IMR-90 (cell line): ENCODE results near the gene SIRPG. TPM values are rescaled to one million over a fixed set of nuclear protein-coding genes. Genes with fewer than 3 reads are reported as not detected.

Source experiments
- ATAC-seq: fragments of 200-7000 bp; cut with Tn5 transposase; 2 replicates; pipeline ENCODE4 v1.9.1; 2020; ENCODE audit warnings: low read depth, mild to moderate bottlenecking, moderate library complexity
- BruUV-seq: library from RNA; stranded (reverse); fragments of 400-500 nt; replicated peaks from 2 replicates; lab custom pipeline; 2021; lab: Mats Ljungman, UMichigan
- CTCF ChIA-PET: fragments of 300-600 bp; formaldehyde crosslinking; extraction: SDS; loops from one replicate; lab custom pipeline; 2021; ENCODE audit warnings: antibody characterized with exemption; lab: Yijun Ruan, JAX
- POLR2A ChIA-PET: fragments of 300-600 bp; sonication (Branson Sonifier 250); formaldehyde crosslinking; loops from one replicate; lab custom pipeline; 2022; ENCODE audit warnings: antibody characterized with exemption; ENCODE audit not compliant: unreplicated experiment; lab: Charles Lee
- DNase-seq: peaks from one replicate; pipeline ENCODE4 v3.0.0; 2013
- H2AFZ ChIP-seq: replicated peaks from 2 replicates; pipeline ENCODE3; 2013; ENCODE audit warnings: low read length, mild to moderate bottlenecking; ENCODE audit not compliant: poor library complexity
- H2AK5ac ChIP-seq: 2 replicates; pipeline ENCODE4 v1.6.1; 2013; ENCODE audit warnings: low read depth, low read length, inconsistent platforms
- H2AK9ac ChIP-seq: replicated peaks from 2 replicates; pipeline ENCODE3; 2013; ENCODE audit warnings: mild to moderate bottlenecking, low read depth, low read length, moderate library complexity; ENCODE audit not compliant: poor library complexity
- H2BK120ac ChIP-seq: 2 replicates; pipeline ENCODE4 v1.6.1; 2013; ENCODE audit warnings: low read depth, low read length, inconsistent platforms
- H2BK15ac ChIP-seq: 3 replicates; pipeline ENCODE4 v1.6.1; 2013; ENCODE audit warnings: low read depth, low read length, inconsistent platforms
- H2BK20ac ChIP-seq: 2 replicates; pipeline ENCODE4 v1.6.1; 2013; ENCODE audit warnings: low read depth, mild to moderate bottlenecking, inconsistent platforms, low read length, moderate library complexity
- H2BK5ac ChIP-seq: 2 replicates; pipeline ENCODE4 v1.6.1; 2013; ENCODE audit warnings: mild to moderate bottlenecking, low read depth, low read length, inconsistent platforms; ENCODE audit not compliant: poor library complexity, severe bottlenecking
- H3K14ac ChIP-seq: replicated peaks from 2 replicates; pipeline ENCODE4 v1.6.1; 2013; ENCODE audit warnings: low read depth, low read length, inconsistent platforms
- H3K18ac ChIP-seq: 2 replicates; pipeline ENCODE4 v1.6.1; 2013; ENCODE audit warnings: low read depth, low read length, control low read depth
- H3K23ac ChIP-seq: 2 replicates; pipeline ENCODE4 v1.6.1; 2013; ENCODE audit warnings: low read depth, low read length, inconsistent platforms
- H3K27ac ChIP-seq: 2 replicates; pipeline ENCODE4 v1.5.1; 2013; ENCODE audit warnings: mild to moderate bottlenecking, control low read depth, low read length; ENCODE audit not compliant: insufficient read depth
- H3K27me3 ChIP-seq: 2 replicates; pipeline ENCODE4 v1.6.1; 2013; ENCODE audit warnings: low read length; ENCODE audit not compliant: control insufficient read depth, insufficient read depth
- H3K36me3 ChIP-seq: 2 replicates; pipeline ENCODE4 v1.6.1; 2013; ENCODE audit warnings: low read length, mixed read lengths; ENCODE audit not compliant: control insufficient read depth, insufficient read depth
- H3K4ac ChIP-seq: 2 replicates; pipeline ENCODE4 v1.6.1; 2013; ENCODE audit warnings: low read depth, low read length, inconsistent platforms
- H3K4me1 ChIP-seq: 2 replicates; pipeline ENCODE4 v1.6.1; 2013; ENCODE audit warnings: low read length, mixed read lengths; ENCODE audit not compliant: control insufficient read depth, insufficient read depth
- H3K4me2 ChIP-seq: 2 replicates; pipeline ENCODE4 v1.6.1; 2013; ENCODE audit warnings: low read depth, mild to moderate bottlenecking, control low read depth, low read length, moderate library complexity
- H3K4me3 ChIP-seq: 2 replicates; pipeline ENCODE4 v1.5.1; 2013; ENCODE audit warnings: low read depth, mild to moderate bottlenecking, control low read depth, low read length, moderate library complexity; ENCODE audit not compliant: insufficient read depth
- H3K56ac ChIP-seq: 2 replicates; pipeline ENCODE4 v1.6.1; 2013; ENCODE audit warnings: low read length, inconsistent platforms; ENCODE audit not compliant: insufficient read depth; ENCODE audit errors: extremely low read depth
- H3K79me1 ChIP-seq, 2 experiments: 2 replicates each; pipeline ENCODE4 v1.6.1; 2013; ENCODE audit warnings: low read length in 2 of 2, inconsistent platforms in 1 of 2, low read depth in 1 of 2
- H3K9ac ChIP-seq: 2 replicates; pipeline ENCODE4 v1.6.1; 2013; ENCODE audit warnings: low read depth, low read length, control low read depth
- H3K9me1 ChIP-seq: 2 replicates; pipeline ENCODE4 v1.6.1; 2013; ENCODE audit warnings: low read length, inconsistent platforms; ENCODE audit not compliant: insufficient read depth
- H3K9me3 ChIP-seq: 2 replicates; pipeline ENCODE4 v1.6.1; 2013; ENCODE audit warnings: low read length; ENCODE audit not compliant: control insufficient read depth, insufficient read depth
- H4K20me1 ChIP-seq: 2 replicates; pipeline ENCODE4 v1.6.1; 2013; ENCODE audit warnings: low read length, inconsistent platforms; ENCODE audit not compliant: insufficient read depth
- H4K5ac ChIP-seq: 2 replicates; pipeline ENCODE4 v1.6.1; 2013; ENCODE audit warnings: mild to moderate bottlenecking, low read depth, low read length, control low read depth
- H4K8ac ChIP-seq, 2 experiments: 2 replicates each; pipeline ENCODE4 v1.6.1; 2013; ENCODE audit warnings: low read depth in 2 of 2, low read length in 2 of 2, control low read depth in 1 of 2, inconsistent platforms in 1 of 2
- H4K91ac ChIP-seq: 2 replicates; pipeline ENCODE4 v1.6.1; 2013; ENCODE audit warnings: low read depth, low read length, inconsistent platforms; ENCODE audit not compliant: insufficient read depth
- RAD21 ChIP-seq: IDR thresholded peaks from 2 replicates; pipeline ENCODE4 v1.6.1; 2012; ENCODE audit warnings: low read length, improper control_type of control experiment
- WGBS, 2 experiments: methylation state at CpG; one replicate each; pipeline versions ENCODE4 v1.1.5 to v1.1.7; 2013; ENCODE audit warnings: missing lambda C conversion rate in 2 of 2; ENCODE audit not compliant: insufficient read length in 1 of 2; ENCODE audit errors: extremely low coverage in 2 of 2; 5-methylcytosine and 5-hydroxymethylcytosine counted together
- dilution Hi-C: fragments of 300-500 bp; cut with HindIII; formaldehyde crosslinking; loops from one replicate; pipeline ENCODE4 v1.14.3; 2018; ENCODE audit warnings: low sequenced_read_pairs; ENCODE audit not compliant: unreplicated experiment
- in situ Hi-C: fragments of 300-500 bp; cut with MboI; formaldehyde crosslinking; loops from 3 replicates; pipeline ENCODE4 v1.14.3; 2019; ENCODE audit warnings: low sequenced_read_pairs, inconsistent platforms, mixed read lengths
- intact Hi-C: fragments of 100-400 bp; cut with micrococcal nuclease; formaldehyde crosslinking; loops from 2 replicates; pipeline ENCODE4 v1.10.0; 2022
- polyA plus RNA-seq, 3 experiments: library from polyadenylated mRNA; depleted of rRNA; stranded (reverse); fragments of >200 nt; gene quantifications; 2 replicates each; pipeline ENCODE4 v1.2.3, GENCODE V29; 2012; ENCODE audit warnings: low replicate concordance in 1 of 3
- total RNA-seq: library from RNA; depleted of rRNA; stranded (reverse); fragments of >200 nt; gene quantifications from 2 replicates; pipeline ENCODE4 v1.2.3, GENCODE V29; 2012

The SIRPG gene
- total and polyA plus RNA-seq, 2 of the 4 experiments (the other 2 are of a cell fraction) = not detected

DNA sequence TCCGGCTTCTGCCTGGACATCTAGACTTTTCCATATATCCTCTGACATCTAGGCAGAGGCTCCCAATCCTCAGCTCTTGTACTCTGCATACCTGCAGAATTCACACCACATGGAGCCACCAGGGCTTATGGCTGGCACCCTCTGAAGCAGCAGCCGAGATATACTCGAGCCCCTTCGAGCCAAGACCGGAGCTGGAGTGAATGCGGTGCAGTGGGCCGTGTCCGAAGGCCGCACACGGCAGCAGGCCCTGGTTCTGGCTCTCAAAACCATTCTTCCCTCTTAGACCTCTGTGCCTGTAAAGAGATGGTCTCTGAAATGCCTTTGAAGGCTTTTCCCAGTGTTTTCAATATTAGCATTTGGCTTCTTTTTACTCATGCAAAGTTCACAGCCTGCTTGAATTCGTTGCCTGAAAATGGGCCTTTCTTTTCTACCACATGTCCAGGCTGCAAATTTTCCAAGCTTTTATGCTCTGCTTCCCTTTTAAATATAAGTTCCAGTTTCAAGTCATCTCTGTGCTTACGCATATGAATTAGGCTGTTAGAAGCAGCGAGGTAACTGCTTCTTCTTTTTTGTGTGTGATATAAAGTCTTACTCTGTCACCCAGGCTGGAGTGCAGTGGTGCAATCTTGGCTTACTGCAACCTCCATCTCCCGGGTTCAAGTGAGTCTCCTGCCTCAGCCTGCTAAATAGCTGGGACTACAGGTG, 33.9 kb downstream of the SIRPG start:
- in situ Hi-C loops = no loop called here
- H3K9me3 ChIP-seq = 0 out of 2 replicates have a peak, but pooled peaks cover 1% of the 10 kb centered on the region
- H4K20me1 ChIP-seq = no peaks in the 10 kb centered on the region
- no peak overlapping the region for H3K9ac ChIP-seq
- H2AK9ac ChIP-seq = no peak overlapping the region
- no peaks in the 10 kb centered on the region for H3K36me3 ChIP-seq
- no peak overlapping the region for H2BK120ac ChIP-seq
- no peak overlapping the region for H4K5ac ChIP-seq
- H3K27me3 ChIP-seq = peaks cover 1% of the 10 kb centered on the region
- H2BK15ac ChIP-seq = no peak overlapping the region
- dilution Hi-C loops = no loop called here
- no peak overlapping the region for H3K23ac ChIP-seq
- no peak overlapping the region for H4K8ac ChIP-seq
- H3K4me3 ChIP-seq = no peak overlapping the region
- H3K79me1 ChIP-seq = no peaks in the 10 kb centered on the region
- no peak overlapping the region for H4K91ac ChIP-seq
- POLR2A ChIA-PET = no interaction called here
- intact Hi-C loops = no loop called here
- H3K27ac ChIP-seq = no peak overlapping the region
- H3K9me1 ChIP-seq = no peaks in the 10 kb centered on the region
- CTCF ChIA-PET = interaction anchor here (0.5 kb wide), 1 partner anchor 598 kb away, joined by 5 read pairs; no protein-coding TSS in a partner anchor
- DNase-seq (no peak), ATAC-seq (no peak)
- 74% methylated on average over 5 of the region's 14 CpGs; no CpG with 5 or more reads in 1 of the 2 experiments for WGBS, 2 experiments
- no peak overlapping the region for H2AK5ac ChIP-seq
- BruUV-seq = no TSS peak
- no peak for TF ChIP-seq RAD21
- H2BK20ac ChIP-seq = no peak overlapping the region
- no peaks in the 10 kb centered on the region for H3K4me1 ChIP-seq
- H2BK5ac ChIP-seq = no peak overlapping the region
- no peak overlapping the region for H3K14ac ChIP-seq
- no peak overlapping the region for H3K18ac ChIP-seq
- no peak overlapping the region for H3K4me2 ChIP-seq
- H3K4ac ChIP-seq = no peak overlapping the region
- H2AFZ ChIP-seq = no peak overlapping the region
- H3K56ac ChIP-seq = no peak overlapping the region
